Cerebellar nuclear complex (tissue), 1 donor: Measurements from ENCODE around the gene KIAA0825.

Source experiments
- DNase-seq, 2 experiments: peaks; one replicate each; lab custom pipeline; 2025; lab: John Stamatoyannopoulos, UW

KIAA0825 gene

GRCh38 chr5:94508461-94509148 is 109.8 kb downstream of the KIAA0825 start:
- no peak for DNase-seq

GRCh38 chr5:94505327-94506068 is 112.9 kb downstream of the KIAA0825 start:
- no peak for DNase-seq

GRCh38 chr5:94503677-94504076 is 114.7 kb downstream of the KIAA0825 start:
- no peak for DNase-seq

GRCh38 chr5:94501365-94501764 is 117.0 kb downstream of the KIAA0825 start:
- DNase-seq = no peak

GRCh38 chr5:94499806-94500205 is 118.6 kb downstream of the KIAA0825 start:
- no peak for DNase-seq

- no peak for DNase-seq
These were observed 120.2 kb downstream of the KIAA0825 start for GRCh38 chr5:94498199-94498598.

GRCh38 chr5:94485067-94485466 is 133.3 kb downstream of the KIAA0825 start:
- DNase-seq = no peak

- DNase-seq = no peak
These were observed 137.3 kb downstream of the KIAA0825 start for GRCh38 chr5:94481059-94481458.

GRCh38 chr5:94480486-94480885 is 137.9 kb downstream of the KIAA0825 start:
- DNase-seq = no peak

GRCh38 chr5:94473936-94474335 is 144.5 kb downstream of the KIAA0825 start:
- DNase-seq = no peak

- no peak for DNase-seq
These were observed 146.9 kb downstream of the KIAA0825 start for GRCh38 chr5:94471521-94471920.

GRCh38 chr5:94470802-94471201 is 147.6 kb downstream of the KIAA0825 start:
- no peak for DNase-seq

GRCh38 chr5:94469894-94470329 is 148.5 kb downstream of the KIAA0825 start:
- no peak for DNase-seq

GRCh38 chr5:94467954-94468930 is 150.2 kb downstream of the KIAA0825 start:
- DNase-seq = no peak

GRCh38 chr5:94467346-94467953 is 151.0 kb downstream of the KIAA0825 start:
- no peak for DNase-seq

- DNase-seq = no peak
These were observed 154.7 kb downstream of the KIAA0825 start for GRCh38 chr5:94463739-94464138.

GRCh38 chr5:94461131-94461530 is 157.3 kb downstream of the KIAA0825 start:
- no peak for DNase-seq

- DNase-seq = no peak
These were observed 158.5 kb downstream of the KIAA0825 start for GRCh38 chr5:94459915-94460314.

- no peak for DNase-seq
These were observed 160.6 kb downstream of the KIAA0825 start for GRCh38 chr5:94457788-94458187.

- DNase-seq = no peak
These were observed 172.7 kb downstream of the KIAA0825 start for GRCh38 chr5:94445726-94446125.

GRCh38 chr5:94442991-94443390 is 175.4 kb downstream of the KIAA0825 start:
- DNase-seq = no peak

- DNase-seq = no peak
These were observed 176.3 kb downstream of the KIAA0825 start for GRCh38 chr5:94442076-94442475.
